ENCODE measurements around the gene NCOA7.

NCOA7 gene

GRCh38 chr6:125955973-125956372 is 165.2 kb downstream of the NCOA7 start:
- TF ChIP-seq, protein P1, sequence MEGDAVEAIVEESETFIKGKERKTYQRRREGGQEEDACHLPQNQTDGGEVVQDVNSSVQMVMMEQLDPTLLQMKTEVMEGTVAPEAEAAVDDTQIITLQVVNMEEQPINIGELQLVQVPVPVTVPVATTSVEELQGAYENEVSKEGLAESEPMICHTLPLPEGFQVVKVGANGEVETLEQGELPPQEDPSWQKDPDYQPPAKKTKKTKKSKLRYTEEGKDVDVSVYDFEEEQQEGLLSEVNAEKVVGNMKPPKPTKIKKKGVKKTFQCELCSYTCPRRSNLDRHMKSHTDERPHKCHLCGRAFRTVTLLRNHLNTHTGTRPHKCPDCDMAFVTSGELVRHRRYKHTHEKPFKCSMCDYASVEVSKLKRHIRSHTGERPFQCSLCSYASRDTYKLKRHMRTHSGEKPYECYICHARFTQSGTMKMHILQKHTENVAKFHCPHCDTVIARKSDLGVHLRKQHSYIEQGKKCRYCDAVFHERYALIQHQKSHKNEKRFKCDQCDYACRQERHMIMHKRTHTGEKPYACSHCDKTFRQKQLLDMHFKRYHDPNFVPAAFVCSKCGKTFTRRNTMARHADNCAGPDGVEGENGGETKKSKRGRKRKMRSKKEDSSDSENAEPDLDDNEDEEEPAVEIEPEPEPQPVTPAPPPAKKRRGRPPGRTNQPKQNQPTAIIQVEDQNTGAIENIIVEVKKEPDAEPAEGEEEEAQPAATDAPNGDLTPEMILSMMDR (IDR thresholded peaks at IDR 0.05): no peak
- Histone ChIP-seq H3K27ac (peak overlapping the region; percentile 91 to 96), H3K27me3 (no peaks in the 10 kb centered on the region), H3K4me1 (peaks cover 0 to 27% (median 17%) of the 10 kb centered on the region in 4 donors), H3K36me3 (no peaks in the 10 kb centered on the region), H3K4me3 (peak overlapping the region; percentile 83 to 94), H3K9me3 (no peaks in the 10 kb centered on the region)
- intact Hi-C loops (cut with DNase I; ENCODE audit: low total_unique reads): loop anchor here (5.0 kb wide), 1 partner anchor 164 kb away; the partner anchor contains the start of gene NCOA7
- no peak for DNase-seq

DNA sequence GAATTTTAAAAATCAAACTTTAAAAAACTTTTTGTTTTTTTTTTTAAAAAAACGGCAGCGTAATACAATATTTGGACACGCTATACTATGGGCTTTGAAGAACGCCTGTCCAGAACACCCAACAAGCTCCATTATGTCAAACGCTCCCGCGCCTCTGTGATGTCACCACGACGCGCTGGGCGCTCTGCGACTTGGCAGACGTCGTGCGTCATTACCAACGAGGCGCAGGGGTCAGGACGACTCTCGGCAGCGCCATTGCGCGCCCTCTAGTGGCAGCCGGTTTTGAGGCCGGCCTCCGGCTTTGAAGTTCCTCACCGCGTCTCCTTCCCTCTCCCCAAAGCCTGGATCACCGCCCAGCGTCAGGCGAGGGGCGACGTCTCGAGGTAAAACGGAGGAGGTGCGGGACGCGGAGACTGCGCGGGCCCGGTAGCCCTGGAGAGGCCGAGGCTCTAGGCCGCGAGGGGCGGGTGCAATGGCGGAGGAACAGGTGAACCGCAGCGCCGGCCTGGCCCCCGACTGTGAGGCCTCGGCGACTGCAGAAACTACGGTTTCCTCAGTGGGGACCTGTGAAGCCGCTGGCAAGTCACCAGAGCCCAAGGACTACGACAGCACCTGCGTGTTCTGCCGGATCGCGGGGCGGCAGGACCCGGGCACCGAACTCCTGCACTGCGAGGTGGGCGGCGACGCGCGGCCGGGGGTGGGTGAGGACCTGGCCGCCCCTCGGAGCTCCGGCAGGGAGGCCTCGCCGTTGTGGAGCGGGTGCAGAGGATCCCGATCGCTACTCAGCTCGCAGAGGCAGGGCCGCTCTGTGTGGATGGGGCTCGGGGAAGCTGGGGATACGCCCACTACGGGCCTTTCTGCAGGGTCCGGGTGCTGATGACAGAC is 166.0 kb downstream of the NCOA7 start, which contains the start of gene HINT3:
TSS of gene HINT3 (plus strand) at position 265 of the 885 bp plus-strand sequence. CDS start at position 473, 208 bp downstream.
- Histone ChIP-seq H3K4me3 (peak within 1 kb of the TSS; percentile 83 to 94), H3K4me1 (peaks cover 0 to 27% (median 17%) of the 10 kb centered on the region in 4 donors), H3K9me3 (no peaks in the 10 kb centered on the region), H3K27ac (peak within 1 kb of the TSS; percentile 91 to 96), H3K27me3 (no peaks in the 10 kb centered on the region), H3K36me3 (no peaks in the 10 kb centered on the region)
- DNase-seq: peak; percentile 97
- TF ChIP-seq, protein P1 (IDR thresholded peaks at IDR 0.05): peak; percentile 98 to 99
- intact Hi-C loops (cut with DNase I; ENCODE audit: low total_unique reads): loop anchor here (5.0 kb wide), 1 partner anchor 164 kb away; the partner anchor contains the start of gene NCOA7

DNA sequence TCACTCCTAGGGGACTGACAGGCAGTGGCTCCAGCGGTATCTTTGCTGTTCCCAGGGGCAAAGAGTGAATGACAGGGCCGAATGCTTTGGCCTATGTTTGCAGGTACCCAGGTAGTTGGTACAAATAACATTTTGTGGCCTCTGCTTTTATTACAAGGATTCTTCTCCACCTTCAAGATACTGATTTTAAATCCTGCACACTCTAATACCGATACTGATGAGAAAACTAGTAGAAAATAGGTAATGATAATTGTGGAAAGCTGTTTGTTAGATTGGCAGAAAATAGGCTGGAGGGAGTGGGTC is 166.6 kb downstream of the NCOA7 start:
- Histone ChIP-seq H3K9me3 (no peaks in the 10 kb centered on the region), H3K36me3 (no peaks in the 10 kb centered on the region), H3K4me3 (peak overlapping the region; percentile 83 to 94), H3K27ac (peak overlapping the region; percentile 91 to 96), H3K4me1 (peaks cover 0 to 27% (median 17%) of the 10 kb centered on the region in 4 donors), H3K27me3 (no peaks in the 10 kb centered on the region)
- DNase-seq: no peak
- TF ChIP-seq, protein P1 (IDR thresholded peaks at IDR 0.05): no peak
- intact Hi-C loops (cut with DNase I; ENCODE audit: low total_unique reads): loop anchor here (5.0 kb wide), 1 partner anchor 165 kb away; the partner anchor contains the start of gene NCOA7

GRCh38 chr6:125957845-125958244 is 167.1 kb downstream of the NCOA7 start:
- Histone ChIP-seq H3K27ac (peak overlapping the region; percentile 91 to 96), H3K9me3 (no peaks in the 10 kb centered on the region), H3K4me1 (peaks cover 0 to 31% (median 18%) of the 10 kb centered on the region in 4 donors), H3K27me3 (no peaks in the 10 kb centered on the region), H3K36me3 (no peaks in the 10 kb centered on the region), H3K4me3 (peak overlapping the region; percentile 83 to 94)
- TF ChIP-seq, protein P1 (IDR thresholded peaks at IDR 0.05): no peak
- peak in 1 of 2 donors; percentile 38 for DNase-seq
- intact Hi-C loops (cut with DNase I; ENCODE audit: low total_unique reads): loop anchor here (5.0 kb wide), 1 partner anchor 166 kb away; the partner anchor contains the start of gene NCOA7

DNA sequence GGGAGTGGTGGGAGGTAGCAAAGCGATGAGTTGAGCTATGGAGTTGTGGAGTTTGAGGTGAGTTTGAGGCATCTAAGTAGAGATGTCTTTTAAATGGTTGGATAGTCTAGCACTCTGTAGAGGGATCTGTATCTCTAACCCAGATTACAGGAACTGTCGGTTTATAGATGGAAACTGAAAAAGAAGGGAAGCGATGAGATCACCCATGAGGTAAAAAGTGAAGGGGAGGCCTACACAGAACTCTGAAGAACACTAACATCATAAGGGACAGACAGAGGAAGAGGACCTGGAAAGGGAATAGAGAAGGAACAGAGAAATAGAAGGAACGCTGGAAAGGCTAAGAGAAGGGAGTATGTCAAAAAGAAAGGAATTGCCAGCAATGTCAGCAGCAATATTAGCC is 168.3 kb downstream of the NCOA7 start:
- Histone ChIP-seq H3K36me3 (no peaks in the 10 kb centered on the region), H3K9me3 (no peaks in the 10 kb centered on the region), H3K4me3 (no peak overlapping the region), H3K4me1 (peaks cover 0 to 43% (median 26%) of the 10 kb centered on the region in 4 donors), H3K27me3 (no peaks in the 10 kb centered on the region), H3K27ac (peak overlapping the region; percentile 91 to 96)
- intact Hi-C loops (cut with DNase I; ENCODE audit: low total_unique reads): loop anchor here (5.0 kb wide), 1 partner anchor 167 kb away; the partner anchor contains the start of gene NCOA7
- DNase-seq: no peak
- TF ChIP-seq, protein P1 (IDR thresholded peaks at IDR 0.05): no peak

All from tibial artery (tissue), 4 donors.